Stimulated activated CD8-positive, alpha-beta memory T cell treated with anti-CD3 and anti-CD28 coated beads, Interleukin-2, amount 100 ng/mL, for 48 hours (primary cell): Measurements from ENCODE around the gene DEPDC5.

Source experiments
- DNase-seq, 2 donors: peaks; one replicate each; pipeline ENCODE4 v3.0.0-alpha.2; 2020; ENCODE audit warnings: low read depth in 2 of 2

The DEPDC5 gene

GRCh38 chr22:31950226-31950625 lies 196.4 kb downstream of the DEPDC5 start:
- DNase-seq, result no peak

- no peak for DNase-seq
These were observed 197.6 kb downstream of the DEPDC5 start for GRCh38 chr22:31951194-31952093.

- DNase-seq, result no peak
These were observed 198.2 kb downstream of the DEPDC5 start for GRCh38 chr22:31952094-31952401.

DNA sequence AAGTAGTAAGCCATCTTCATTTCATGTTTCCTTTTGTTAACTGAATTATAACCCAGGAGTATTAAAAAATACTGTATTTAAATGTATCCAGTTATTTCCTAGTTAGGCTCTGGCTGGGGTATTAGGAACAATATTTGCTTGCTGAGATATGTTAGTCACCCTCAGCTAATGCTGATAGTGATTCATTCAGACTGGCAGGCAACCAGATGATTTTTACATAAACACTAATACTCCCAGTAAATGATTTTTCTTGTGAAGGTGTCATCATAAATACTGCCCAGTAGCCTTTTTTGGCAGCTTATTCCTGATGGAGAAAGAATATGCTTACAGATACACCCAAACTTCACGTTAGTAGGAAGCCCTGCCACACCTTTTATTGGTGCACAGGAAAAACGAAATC lies 198.7 kb downstream of the DEPDC5 start:
- DNase-seq, result no peak

- no peak for DNase-seq
These were observed 199.4 kb downstream of the DEPDC5 start for GRCh38 chr22:31953261-31953660.

DNA sequence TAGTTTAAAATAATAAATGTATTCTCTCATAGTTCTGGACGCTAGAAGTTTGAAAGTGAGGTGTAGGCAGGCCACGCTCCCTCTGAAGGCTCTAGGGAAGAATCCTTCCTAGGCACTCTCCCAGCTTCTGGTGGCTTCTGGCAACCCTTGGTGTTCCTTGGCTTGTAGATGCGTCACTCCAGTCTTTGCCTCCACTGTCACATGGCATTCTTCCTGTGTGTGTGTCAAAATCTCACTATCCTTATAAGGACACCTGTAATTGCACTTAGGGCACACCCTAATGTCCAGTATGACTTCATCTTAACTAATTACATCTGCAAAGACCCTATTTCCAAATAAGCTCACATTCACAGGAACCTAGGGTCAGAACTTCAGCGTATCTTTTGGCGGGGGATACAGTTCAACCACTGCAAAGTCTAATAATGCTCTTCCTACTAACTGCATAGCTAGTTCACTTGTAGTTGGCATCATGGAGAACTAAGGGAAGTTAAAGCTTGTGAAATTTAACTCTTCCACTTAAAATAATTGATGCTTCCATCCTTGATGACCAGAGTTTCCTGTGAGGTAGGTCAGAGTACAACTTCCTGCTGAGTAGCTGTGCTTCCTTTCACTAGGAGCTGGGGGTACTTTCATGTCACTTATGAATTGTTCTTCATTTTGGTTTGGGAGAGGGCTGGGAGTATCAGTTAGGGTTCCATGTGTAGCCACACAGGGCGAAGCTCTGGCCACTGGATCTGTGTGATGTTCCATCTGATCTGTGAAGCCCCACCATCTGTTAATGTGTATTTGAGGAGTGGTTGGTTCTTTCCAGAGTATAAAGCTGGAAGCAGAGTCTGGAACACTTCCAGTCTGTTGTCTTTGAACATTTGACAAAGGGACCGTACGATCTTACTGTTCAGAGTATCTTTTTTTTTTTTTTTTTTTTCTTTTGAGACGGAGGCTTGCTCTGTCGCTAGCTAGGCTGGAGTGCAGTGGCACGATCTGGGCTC lies 201.0 kb downstream of the DEPDC5 start:
- DNase-seq, result no peak

DNA sequence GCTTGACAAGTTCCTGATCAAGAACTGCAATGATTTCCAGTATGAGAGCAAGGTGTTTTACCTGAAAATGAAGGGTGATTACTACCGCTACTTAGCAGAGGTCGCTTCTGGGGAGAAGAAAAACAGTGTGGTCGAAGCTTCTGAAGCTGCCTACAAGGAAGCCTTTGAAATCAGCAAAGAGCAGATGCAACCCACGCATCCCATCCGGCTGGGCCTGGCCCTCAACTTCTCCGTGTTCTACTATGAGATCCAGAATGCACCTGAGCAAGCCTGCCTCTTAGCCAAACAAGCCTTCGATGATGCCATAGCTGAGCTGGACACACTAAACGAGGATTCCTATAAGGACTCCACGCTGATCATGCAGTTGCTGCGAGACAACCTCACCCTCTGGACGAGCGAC lies 202.5 kb downstream of the DEPDC5 start:
- DNase-seq, result no peak
